Measurements from ENCODE around the gene TMEM254.
"Not testable (repeated sequence)": the region's sequence is repeated elsewhere in the genome, so short reads cannot be mapped to it uniquely, and the experiment has no call there.

The TMEM254 gene

GRCh38 chr10:80078448-80079311 lies at the start of gene TMEM254:
TMEM254 (plus strand) TSS chr10:80078665; CDS start chr10:80078700, 35 bp downstream.
- peak within 1 kb of the TSS; percentile 95 for H3K27ac ChIP-seq
- no peak for TF ChIP-seq CTCF (conservative IDR thresholded peaks at IDR 0.05)

DNA sequence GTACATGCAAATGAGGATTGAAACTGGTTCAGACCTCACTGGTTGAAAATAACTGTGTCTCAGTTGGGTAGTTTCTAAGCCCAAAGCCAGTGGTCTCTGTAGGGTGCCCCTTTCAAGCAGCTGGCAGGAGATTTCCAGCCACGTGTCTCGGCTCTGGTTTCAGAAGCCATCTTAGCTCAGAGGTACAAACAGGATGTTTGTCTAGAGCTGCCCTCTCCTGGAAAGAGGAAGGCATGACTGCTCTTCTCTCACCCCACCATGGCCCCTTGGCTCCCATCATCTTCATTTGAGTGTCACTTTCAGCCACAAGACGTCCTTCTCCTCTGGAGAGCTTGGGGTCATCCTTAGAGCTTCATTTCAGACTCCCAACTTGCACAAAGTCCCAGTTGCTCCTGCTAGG lies 49.3 kb upstream of the TMEM254 start:
- not testable (repeated sequence) for H3K27ac ChIP-seq

DNA sequence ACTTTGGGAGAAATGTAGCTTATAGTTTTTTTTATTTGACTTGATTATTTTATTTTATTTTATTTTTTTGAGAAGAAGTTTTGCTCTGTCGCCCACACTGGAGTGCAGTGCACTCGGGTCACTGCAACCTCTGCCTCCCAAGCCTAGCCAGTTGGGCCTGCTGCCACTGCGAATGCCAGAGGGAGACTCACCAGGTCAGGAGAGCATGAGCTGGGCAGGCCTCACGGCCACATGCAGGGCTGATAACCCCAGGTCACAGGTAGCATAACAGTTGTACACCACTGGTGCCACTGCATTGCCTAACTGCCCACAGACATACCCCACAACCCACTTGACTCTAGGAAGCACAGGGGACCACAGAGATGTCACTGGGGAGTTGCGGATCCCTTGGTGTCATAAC lies 48.6 kb upstream of the TMEM254 start:
- H3K27ac ChIP-seq = not testable (repeated sequence)

- H3K27ac ChIP-seq = no peak overlapping the region
- no peak for TF ChIP-seq CTCF (conservative IDR thresholded peaks at IDR 0.05)
Measured at GRCh38 chr10:80032503-80032902, 46.0 kb upstream of the TMEM254 start.

DNA sequence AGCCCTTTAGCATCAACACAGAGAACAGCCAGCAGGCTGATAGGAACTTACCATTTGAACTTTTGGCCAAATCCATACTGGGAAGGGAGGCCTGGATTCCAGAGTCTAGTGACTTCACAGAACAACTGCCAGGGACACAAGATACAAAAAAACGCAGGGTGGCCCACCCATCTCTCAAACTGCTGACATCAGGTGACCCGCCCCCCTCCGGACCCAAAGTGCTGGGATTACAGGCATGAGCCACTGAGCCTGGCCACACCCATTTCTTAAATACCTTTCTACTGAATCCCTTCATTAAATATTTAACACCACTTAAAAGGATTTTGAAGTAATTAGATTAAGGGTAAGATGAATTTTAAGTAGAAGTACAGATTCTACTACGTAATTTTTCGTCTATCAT lies 43.7 kb upstream of the TMEM254 start:
- H3K27ac ChIP-seq = not testable (repeated sequence)

DNA sequence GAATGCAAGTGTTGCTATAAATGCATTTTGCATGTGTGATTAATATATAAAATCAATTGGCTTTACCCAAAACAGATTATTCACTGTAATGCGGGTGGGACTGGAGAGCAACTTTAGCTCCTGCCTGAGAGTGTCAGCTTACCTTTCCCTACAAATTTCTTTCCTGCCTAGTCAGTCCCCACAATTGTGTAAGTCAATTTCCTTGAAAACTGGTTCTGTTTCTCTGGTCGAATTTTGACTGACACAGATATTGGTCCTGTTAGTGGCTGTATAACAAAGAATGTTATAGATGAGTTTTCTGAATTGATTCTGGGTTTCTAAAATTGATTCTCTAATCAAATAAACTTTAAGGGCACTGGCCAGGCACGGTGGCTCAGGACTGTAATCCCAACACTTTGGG lies 43.0 kb upstream of the TMEM254 start:
- H3K27ac ChIP-seq = not testable (repeated sequence)

DNA sequence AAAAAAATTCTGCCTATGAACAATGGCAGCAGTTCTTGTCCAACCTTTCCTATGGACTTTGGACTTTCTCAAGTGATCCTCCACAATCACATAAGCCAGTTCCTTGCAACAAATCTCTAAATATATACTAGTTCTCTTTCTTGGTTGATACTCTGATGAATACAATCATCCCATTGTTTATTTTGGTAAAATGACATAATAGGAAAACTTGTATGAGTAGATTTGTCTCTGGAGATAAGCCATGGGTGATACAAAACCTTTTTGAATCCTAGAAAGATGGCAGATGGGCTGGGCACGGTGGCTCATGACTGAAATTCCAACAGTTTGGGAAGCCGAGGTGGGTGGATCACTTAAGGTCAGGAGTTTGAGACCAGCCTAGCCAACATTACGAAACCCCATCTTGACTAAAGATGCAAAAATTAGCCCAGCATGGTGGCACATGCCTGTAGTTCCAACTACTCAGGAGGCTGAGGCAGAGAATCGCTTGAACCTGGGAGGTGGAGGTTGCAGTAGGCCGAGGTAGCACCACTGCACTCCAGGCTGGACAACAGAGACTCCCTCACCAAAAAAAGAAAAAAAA lies 41.5 kb upstream of the TMEM254 start:
- not testable (repeated sequence) for H3K27ac ChIP-seq

GRCh38 chr10:80038226-80038625 lies 40.2 kb upstream of the TMEM254 start:
- not testable (repeated sequence) for H3K27ac ChIP-seq

DNA sequence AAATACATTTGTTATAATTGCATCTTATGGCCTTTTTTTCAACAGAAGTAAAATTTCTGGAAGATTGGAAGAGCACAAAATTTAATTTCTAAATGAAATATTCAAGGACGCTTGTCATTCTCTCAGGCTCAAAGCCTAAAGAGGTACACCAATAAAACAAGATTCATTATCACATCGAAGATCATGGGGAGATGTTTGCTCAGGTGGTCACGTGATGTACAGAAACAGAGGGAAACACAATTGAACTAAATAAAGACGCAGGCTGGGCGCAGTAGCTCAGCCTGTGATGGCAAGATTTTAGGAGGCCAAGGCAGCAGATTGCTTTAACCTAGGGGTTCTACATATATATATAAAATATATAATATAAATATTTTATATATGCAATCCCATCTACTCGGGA lies 37.3 kb upstream of the TMEM254 start:
- no peak for TF ChIP-seq CTCF (conservative IDR thresholded peaks at IDR 0.05)
- no peak overlapping the region for H3K27ac ChIP-seq

GRCh38 chr10:80044935-80045334 lies 33.5 kb upstream of the TMEM254 start:
- not testable (repeated sequence) for H3K27ac ChIP-seq

- TF ChIP-seq CTCF (conservative IDR thresholded peaks at IDR 0.05) = peak; percentile 94
- no peak overlapping the region for H3K27ac ChIP-seq
Measured at GRCh38 chr10:80046629-80047441, 31.6 kb upstream of the TMEM254 start.
